ENCODE measurements around the gene CDH1.

Gene CDH1

GRCh38 chr16:68772871-68773270 is 35.8 kb downstream of the CDH1 start:
- DNase-seq (ENCODE audit: extremely low read depth, low read depth) = no peak
- TF ChIP-seq CTCF (IDR thresholded peaks at IDR 0.05; ENCODE audit: low read depth, low read length) = no peak

GRCh38 chr16:68774982-68775634 is 38.0 kb downstream of the CDH1 start:
- no peak for TF ChIP-seq CTCF (IDR thresholded peaks at IDR 0.05; ENCODE audit: low read depth, low read length)
- no peak for DNase-seq (ENCODE audit: extremely low read depth, low read depth)

- no peak for TF ChIP-seq CTCF (IDR thresholded peaks at IDR 0.05; ENCODE audit: low read depth, low read length)
- no peak for DNase-seq (ENCODE audit: extremely low read depth, low read depth)
Observed at GRCh38 chr16:68776821-68777485, 39.9 kb downstream of the CDH1 start.

GRCh38 chr16:68778551-68779231 is 41.6 kb downstream of the CDH1 start:
- TF ChIP-seq CTCF (IDR thresholded peaks at IDR 0.05; ENCODE audit: low read depth, low read length) = no peak
- DNase-seq (ENCODE audit: extremely low read depth, low read depth) = no peak

GRCh38 chr16:68779891-68780290 is 42.8 kb downstream of the CDH1 start:
- DNase-seq (ENCODE audit: extremely low read depth, low read depth) = no peak
- TF ChIP-seq CTCF (IDR thresholded peaks at IDR 0.05; ENCODE audit: low read depth, low read length) = no peak

GRCh38 chr16:68781784-68782183 is 44.7 kb downstream of the CDH1 start:
- TF ChIP-seq CTCF (IDR thresholded peaks at IDR 0.05; ENCODE audit: low read depth, low read length) = no peak
- DNase-seq (ENCODE audit: extremely low read depth, low read depth) = no peak

Data from AG09319 (cell line).